Keratinocyte (primary cell): ENCODE data around the gene EFCAB6. TPM values are rescaled to one million over a fixed set of nuclear protein-coding genes. Genes with fewer than 3 reads are reported as not detected.

Source experiments
- DNase-seq: peaks from one replicate; pipeline ENCODE4 v3.0.0-alpha.2; 2011; ENCODE audit warnings: low read depth, missing footprints, low spot score
- FAIRE-seq: peaks from 2 replicates; lab custom pipeline; 2011; peaks lifted over from hg19 to GRCh38; lab: Jason Lieb, UNC
- H2AFZ ChIP-seq: 2 replicates; pipeline ENCODE4 v1.6.0; 2012; ENCODE audit warnings: low read length, control low read depth, inconsistent platforms; ENCODE audit not compliant: control insufficient read depth
- H3K27ac ChIP-seq: 2 replicates; pipeline ENCODE4 v1.5.1; 2011; ENCODE audit warnings: low read length; ENCODE audit not compliant: control insufficient read depth, insufficient read depth
- H3K27me3 ChIP-seq: 3 replicates; pipeline ENCODE4 v1.6.0; 2011; ENCODE audit warnings: low read length; ENCODE audit not compliant: control insufficient read depth, insufficient read depth; ENCODE audit errors: extremely low read depth
- H3K36me3 ChIP-seq, 2 experiments: 2 replicates in 1 of 2; 3 replicates in 1 of 2; pipeline ENCODE4 v1.5.1; 2011; ENCODE audit warnings: low read length in 2 of 2, mild to moderate bottlenecking in 1 of 2; ENCODE audit not compliant: control insufficient read depth in 2 of 2, insufficient read depth in 2 of 2; ENCODE audit errors: extremely low read depth in 1 of 2
- H3K4me1 ChIP-seq: 3 replicates; pipeline ENCODE4 v1.5.1; 2011; ENCODE audit warnings: low read length; ENCODE audit not compliant: control insufficient read depth, insufficient read depth; ENCODE audit errors: extremely low read depth
- H3K4me2 ChIP-seq: 3 replicates; pipeline ENCODE4 v1.6.0; 2011; ENCODE audit warnings: low read depth, low read length; ENCODE audit not compliant: control insufficient read depth, insufficient read depth; ENCODE audit errors: extremely low read depth
- H3K4me3 ChIP-seq, 3 experiments: fragments of 200-600 bp in 1 of 3; sonication (generic) in 1 of 3; 2 replicates in 2 of 3; 3 replicates in 1 of 3; pipeline ENCODE4 v1.5.1; 2011 to 2016; ENCODE audit warnings: low read length in 3 of 3, mild to moderate bottlenecking in 3 of 3, control low read depth in 2 of 3, inconsistent platforms in 1 of 3, low read depth in 1 of 3, mixed read lengths in 1 of 3, mixed run types in 1 of 3, moderate library complexity in 1 of 3; ENCODE audit not compliant: control insufficient read depth in 2 of 3, insufficient read depth in 2 of 3; ENCODE audit errors: extremely low read depth in 1 of 3
- H3K79me2 ChIP-seq: 2 replicates; pipeline ENCODE4 v1.6.0; 2012; ENCODE audit warnings: low read length; ENCODE audit not compliant: control insufficient read depth, insufficient read depth
- H3K9ac ChIP-seq: 3 replicates; pipeline ENCODE4 v1.6.0; 2011; ENCODE audit warnings: low read length; ENCODE audit not compliant: control insufficient read depth, insufficient read depth; ENCODE audit errors: extremely low read depth
- H3K9me1 ChIP-seq: 3 replicates; pipeline ENCODE4 v1.6.0; 2011; ENCODE audit warnings: low read length; ENCODE audit not compliant: control insufficient read depth, insufficient read depth; ENCODE audit errors: extremely low read depth
- H3K9me3 ChIP-seq: 2 replicates; pipeline ENCODE4 v1.5.1; 2012; ENCODE audit warnings: low read depth, low read length; ENCODE audit not compliant: control insufficient read depth
- H4K20me1 ChIP-seq: 3 replicates; pipeline ENCODE4 v1.6.0; 2011; ENCODE audit warnings: low read length; ENCODE audit not compliant: control insufficient read depth, insufficient read depth; ENCODE audit errors: extremely low read depth
- EZH2 ChIP-seq: IDR thresholded peaks from one replicate; pipeline ENCODE4 v1.6.1; 2012; ENCODE audit warnings: inconsistent platforms, mild to moderate bottlenecking, low read length, moderate library complexity
- dilution Hi-C: fragments of 300-500 bp; cut with MboI; formaldehyde crosslinking; loops from one replicate; pipeline ENCODE4 v1.7.0; 2020; ENCODE audit warnings: low sequenced_read_pairs; ENCODE audit not compliant: extremely low pct_ligation_motif_present
- polyA plus RNA-seq, 5 experiments: library from polyadenylated mRNA; depleted of rRNA in 3 of 5; stranded (reverse) in 3 of 5; stranded (forward) in 1 of 5; unstranded in 1 of 5; fragments of >200 nt; gene quantifications; 1 replicate in 1 of 5; 2 replicates in 3 of 5; 3 replicates in 1 of 5; pipeline versions ENCODE4 v1.2.1 to v1.2.3, GENCODE V29; 2011 to 2012; ENCODE audit warnings: missing spikeins in 2 of 5, low read depth in 1 of 5, low replicate concordance in 1 of 5
- TF ChIP-seq, protein P1 (sequence below), 3 experiments: IDR thresholded peaks in 1 of 3; conservative IDR thresholded peaks in 1 of 3; optimal IDR thresholded peaks in 1 of 3; 2 replicates in 2 of 3; 3 replicates in 1 of 3; pipeline versions ENCODE3 to v1.5.1; 2011; ENCODE audit warnings: low read length in 3 of 3, mild to moderate bottlenecking in 3 of 3, moderate library complexity in 2 of 3, control low read depth in 1 of 3, inconsistent platforms in 1 of 3; ENCODE audit not compliant: insufficient read depth in 2 of 3; ENCODE audit errors: extremely low read depth in 1 of 3

EFCAB6 gene
- polyA plus RNA-seq, 1 donor (not counting 4 experiments of a cell fraction or from before 2014, with no cell fraction given): 0.18 TPM

DNA sequence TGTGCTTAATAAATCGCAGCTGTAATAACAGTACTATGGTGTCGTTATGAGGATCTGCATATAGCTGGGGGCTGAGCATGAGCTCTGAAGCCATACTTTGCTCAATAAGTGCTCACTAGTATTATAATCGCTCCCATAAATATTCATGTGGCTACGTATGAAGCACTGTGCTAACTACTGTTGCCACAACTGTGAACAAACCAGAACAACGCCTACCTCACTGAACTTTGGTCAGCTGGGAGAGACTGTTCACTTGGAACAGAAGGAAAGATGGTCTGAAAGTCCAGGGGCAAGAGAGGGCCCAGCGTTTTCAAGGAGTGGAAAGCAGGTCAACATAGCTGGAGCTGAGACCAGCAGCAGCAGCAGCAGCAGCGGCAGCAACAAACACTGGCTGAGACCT lies 141.6 kb downstream of the EFCAB6 start:
- peaks cover 4% of the 10 kb centered on the region for H3K27me3 ChIP-seq
- no peak for FAIRE-seq
- no peak for TF ChIP-seq EZH2
- TF ChIP-seq, protein P1, sequence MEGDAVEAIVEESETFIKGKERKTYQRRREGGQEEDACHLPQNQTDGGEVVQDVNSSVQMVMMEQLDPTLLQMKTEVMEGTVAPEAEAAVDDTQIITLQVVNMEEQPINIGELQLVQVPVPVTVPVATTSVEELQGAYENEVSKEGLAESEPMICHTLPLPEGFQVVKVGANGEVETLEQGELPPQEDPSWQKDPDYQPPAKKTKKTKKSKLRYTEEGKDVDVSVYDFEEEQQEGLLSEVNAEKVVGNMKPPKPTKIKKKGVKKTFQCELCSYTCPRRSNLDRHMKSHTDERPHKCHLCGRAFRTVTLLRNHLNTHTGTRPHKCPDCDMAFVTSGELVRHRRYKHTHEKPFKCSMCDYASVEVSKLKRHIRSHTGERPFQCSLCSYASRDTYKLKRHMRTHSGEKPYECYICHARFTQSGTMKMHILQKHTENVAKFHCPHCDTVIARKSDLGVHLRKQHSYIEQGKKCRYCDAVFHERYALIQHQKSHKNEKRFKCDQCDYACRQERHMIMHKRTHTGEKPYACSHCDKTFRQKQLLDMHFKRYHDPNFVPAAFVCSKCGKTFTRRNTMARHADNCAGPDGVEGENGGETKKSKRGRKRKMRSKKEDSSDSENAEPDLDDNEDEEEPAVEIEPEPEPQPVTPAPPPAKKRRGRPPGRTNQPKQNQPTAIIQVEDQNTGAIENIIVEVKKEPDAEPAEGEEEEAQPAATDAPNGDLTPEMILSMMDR (optimal IDR thresholded peaks at IDR 0.05 in 1 of 3, IDR thresholded peaks at IDR 0.05 in 1 of 3, conservative IDR thresholded peaks at IDR 0.05 in 1 of 3; ENCODE audit: extremely low read depth in 1 of 3, insufficient read depth in 2 of 3, low read length in 3 of 3): no peak

DNA sequence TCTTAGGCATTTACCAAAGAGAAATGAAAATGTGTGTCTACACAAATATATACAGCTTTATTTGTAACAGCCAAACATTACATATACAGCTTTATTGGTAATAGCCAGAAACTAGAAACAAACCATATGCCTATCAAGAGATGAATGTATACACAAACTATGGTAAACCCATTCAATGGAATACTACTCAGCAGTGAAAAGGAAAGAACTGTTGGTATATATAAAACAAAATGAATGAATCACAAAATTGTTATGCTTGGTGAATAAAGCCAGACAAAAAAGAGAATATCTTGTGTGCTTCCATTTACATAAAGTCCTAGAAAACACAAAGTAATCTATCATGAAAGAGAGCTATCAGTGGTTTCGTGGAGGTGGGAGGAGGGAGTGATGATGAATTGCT lies 142.9 kb downstream of the EFCAB6 start:
- dilution Hi-C loops: no loop called here
- peaks cover 4% of the 10 kb centered on the region for H3K27me3 ChIP-seq

More for the DNA sequence above, 141.6 kb downstream of the EFCAB6 start:
- H3K4me3 ChIP-seq: no peak overlapping the region
- no peaks in the 10 kb centered on the region for H3K4me1 ChIP-seq
- DNase-seq: no peak
- no peak overlapping the region for H2AFZ ChIP-seq
- H3K27ac ChIP-seq: no peak overlapping the region
- H3K9ac ChIP-seq: no peak overlapping the region
- dilution Hi-C loops: no loop called here
- no peaks in the 10 kb centered on the region for H3K9me3 ChIP-seq
- no peaks in the 10 kb centered on the region for H4K20me1 ChIP-seq
- H3K9me1 ChIP-seq: no peaks in the 10 kb centered on the region
- H3K36me3 ChIP-seq: no peaks in the 10 kb centered on the region
- H3K4me2 ChIP-seq: no peak overlapping the region
- no peaks in the 10 kb centered on the region for H3K79me2 ChIP-seq

More for the DNA sequence above, 142.9 kb downstream of the EFCAB6 start:
- H2AFZ ChIP-seq: no peak overlapping the region
- H3K4me3 ChIP-seq: no peak overlapping the region
- no peaks in the 10 kb centered on the region for H3K4me1 ChIP-seq
- H3K36me3 ChIP-seq: no peaks in the 10 kb centered on the region
- H3K4me2 ChIP-seq: no peak overlapping the region
- DNase-seq: no peak
- no peaks in the 10 kb centered on the region for H3K9me1 ChIP-seq
- H3K79me2 ChIP-seq: no peaks in the 10 kb centered on the region
- TF ChIP-seq, protein P1 (optimal IDR thresholded peaks at IDR 0.05 in 1 of 3, IDR thresholded peaks at IDR 0.05 in 1 of 3, conservative IDR thresholded peaks at IDR 0.05 in 1 of 3; ENCODE audit: extremely low read depth in 1 of 3, insufficient read depth in 2 of 3, low read length in 3 of 3): no peak
- no peak for TF ChIP-seq EZH2
- no peaks in the 10 kb centered on the region for H3K9me3 ChIP-seq
- no peaks in the 10 kb centered on the region for H4K20me1 ChIP-seq
- H3K9ac ChIP-seq: no peak overlapping the region
- H3K27ac ChIP-seq: no peak overlapping the region
- no peak for FAIRE-seq
